ENCODE results near the gene COQ10A.
A peak's percentile ranks its signal among the peaks of the same experiment; 100 is the strongest.

Gene COQ10A

GRCh38 chr12:56266693-56267442 lies at the start of gene COQ10A:
Gene COQ10A, plus strand, starts transcription at chr12:56266942. Its CDS starts 177 bp downstream, at chr12:56267119.
- peak; percentile 66 to 74 (median 72) for DNase-seq (ENCODE audit: low read depth in 3 of 3)

- DNase-seq (ENCODE audit: low read depth in 3 of 3): no peak
Observed at GRCh38 chr12:56219840-56220239, 46.9 kb upstream of the COQ10A start.

GRCh38 chr12:56220611-56221231 lies 46.0 kb upstream of the COQ10A start:
- no peak for DNase-seq (ENCODE audit: low read depth in 3 of 3)

- no peak for DNase-seq (ENCODE audit: low read depth in 3 of 3)
Observed at GRCh38 chr12:56221232-56221756, 45.4 kb upstream of the COQ10A start.

- DNase-seq (ENCODE audit: low read depth in 3 of 3): peak; percentile 81 to 91 (median 81)
Observed at GRCh38 chr12:56221757-56222530, 44.8 kb upstream of the COQ10A start, which contains the start of gene RNF41. Gene RNF41, minus strand, starts transcription at chr12:56221922. Its CDS starts 7,875 bp downstream, at chr12:56214047.

GRCh38 chr12:56222531-56222895 lies 44.2 kb upstream of the COQ10A start:
- DNase-seq (ENCODE audit: low read depth in 3 of 3): no peak

- DNase-seq (ENCODE audit: low read depth in 3 of 3): no peak
Observed at GRCh38 chr12:56223571-56224101, 43.1 kb upstream of the COQ10A start.

GRCh38 chr12:56224102-56224701 lies 42.5 kb upstream of the COQ10A start, which contains the start of gene NABP2:
Gene NABP2, plus strand, starts transcription at chr12:56224342. Its CDS starts 515 bp downstream, at chr12:56224857.
- DNase-seq (ENCODE audit: low read depth in 3 of 3): peak; percentile 92 to 94 (median 93)

- no peak for DNase-seq (ENCODE audit: low read depth in 3 of 3)
Observed at GRCh38 chr12:56224954-56225353, 41.8 kb upstream of the COQ10A start.

- no peak for DNase-seq (ENCODE audit: low read depth in 3 of 3)
Observed at GRCh38 chr12:56229082-56229481, 37.7 kb upstream of the COQ10A start.

- DNase-seq (ENCODE audit: low read depth in 3 of 3): no peak
Observed at GRCh38 chr12:56229916-56230431, 36.8 kb upstream of the COQ10A start, which contains the start of gene SLC39A5. Gene SLC39A5, plus strand, starts transcription at chr12:56230051. Its CDS starts 1,224 bp downstream, at chr12:56231275.

- DNase-seq (ENCODE audit: low read depth in 3 of 3): no peak
Observed at GRCh38 chr12:56230432-56231183, 36.1 kb upstream of the COQ10A start.

GRCh38 chr12:56231184-56231582 lies 35.6 kb upstream of the COQ10A start:
- DNase-seq (ENCODE audit: low read depth in 3 of 3): no peak

GRCh38 chr12:56234746-56235436 lies 31.9 kb upstream of the COQ10A start:
- DNase-seq (ENCODE audit: low read depth in 3 of 3): no peak

- no peak for DNase-seq (ENCODE audit: low read depth in 3 of 3)
Observed at GRCh38 chr12:56236091-56236490, 30.7 kb upstream of the COQ10A start.

GRCh38 chr12:56236985-56237384 lies 29.8 kb upstream of the COQ10A start:
- DNase-seq (ENCODE audit: low read depth in 3 of 3): no peak

GRCh38 chr12:56237552-56237951 lies 29.2 kb upstream of the COQ10A start:
- no peak for DNase-seq (ENCODE audit: low read depth in 3 of 3)

GRCh38 chr12:56241424-56242303 lies 25.1 kb upstream of the COQ10A start:
- no peak for DNase-seq (ENCODE audit: low read depth in 3 of 3)

GRCh38 chr12:56242986-56243385 lies 23.8 kb upstream of the COQ10A start:
- no peak for DNase-seq (ENCODE audit: low read depth in 3 of 3)
